SK-N-MC (cell line): ENCODE data around the gene CTBP2.
"Not testable (repeated sequence)": the region's sequence is repeated elsewhere in the genome, so short reads cannot be mapped to it uniquely, and the experiment has no call there.

Source experiments
- DNase-seq: peaks from one replicate; pipeline ENCODE4 v3.0.0-alpha.2; 2011; ENCODE audit warnings: low read depth, low spot score
- H3K27ac ChIP-seq: fragments of 200-600 bp; sonication (generic); 2 replicates; pipeline ENCODE4 v1.5.1; 2016; ENCODE audit warnings: mixed run types
- H3K36me3 ChIP-seq: fragments of 200-600 bp; sonication (generic); 2 replicates; pipeline ENCODE4 v1.6.1; 2017; ENCODE audit warnings: antibody characterized with exemption, low read length, mixed read lengths; ENCODE audit not compliant: insufficient read depth
- H3K4me3 ChIP-seq: fragments of 200-600 bp; sonication (generic); 2 replicates; pipeline ENCODE4 v1.5.1; 2016
- H3K9ac ChIP-seq: fragments of 200-600 bp; sonication (generic); 2 replicates; pipeline ENCODE4 v1.8.0; 2017; ENCODE audit warnings: mixed run types, mixed read lengths; ENCODE audit not compliant: insufficient read length
- H3K9me3 ChIP-seq: fragments of 200-600 bp; sonication (generic); 2 replicates; pipeline ENCODE4 v1.6.1; 2017; ENCODE audit warnings: low read depth, mild to moderate bottlenecking, antibody characterized with exemption, low read length, moderate library complexity, mixed read lengths
- EZH2 ChIP-seq: fragments of 200-600 bp; sonication (generic); IDR thresholded peaks from one replicate; pipeline ENCODE4 v1.6.1; 2017; ENCODE audit warnings: antibody characterized with exemption
- FOXP2 ChIP-seq: optimal IDR thresholded peaks from 2 replicates; pipeline ENCODE3; 2011; ENCODE audit warnings: mild to moderate bottlenecking, moderate library complexity; ENCODE audit not compliant: insufficient read depth; ENCODE audit errors: extremely low read length, control extremely low read depth
- POLR2AphosphoS5 ChIP-seq: IDR thresholded peaks from 2 replicates; pipeline ENCODE4 v1.6.1; 2012; ENCODE audit warnings: mild to moderate bottlenecking, low read depth, low read length, borderline replicate concordance

CTBP2 gene

GRCh38 chr10:125156739-125157480 is 3.5 kb downstream of the CTBP2 start:
- Histone ChIP-seq H3K4me3 (peak overlapping the region; percentile 79; the same call in 1 of the 2 replicates), H3K9me3 (no peaks in the 10 kb centered on the region), H3K27ac (no peak overlapping the region), H3K9ac (no peak overlapping the region), H3K36me3 (no peaks in the 10 kb centered on the region)
- no peak for DNase-seq
- TF ChIP-seq POLR2AphosphoS5 (no peak), EZH2 (no peak), FOXP2 (no peak)

- H3K4me3 ChIP-seq = no peak overlapping the region
- no peak overlapping the region for H3K27ac ChIP-seq
- TF ChIP-seq POLR2AphosphoS5 = no peak
- TF ChIP-seq FOXP2 = no peak
- TF ChIP-seq EZH2 = no peak
- H3K9me3 ChIP-seq = no peaks in the 10 kb centered on the region
- H3K36me3 ChIP-seq = no peaks in the 10 kb centered on the region
- DNase-seq = no peak
- H3K9ac ChIP-seq = no peak overlapping the region
Measured at GRCh38 chr10:125156196-125156595, 4.2 kb downstream of the CTBP2 start.

DNA sequence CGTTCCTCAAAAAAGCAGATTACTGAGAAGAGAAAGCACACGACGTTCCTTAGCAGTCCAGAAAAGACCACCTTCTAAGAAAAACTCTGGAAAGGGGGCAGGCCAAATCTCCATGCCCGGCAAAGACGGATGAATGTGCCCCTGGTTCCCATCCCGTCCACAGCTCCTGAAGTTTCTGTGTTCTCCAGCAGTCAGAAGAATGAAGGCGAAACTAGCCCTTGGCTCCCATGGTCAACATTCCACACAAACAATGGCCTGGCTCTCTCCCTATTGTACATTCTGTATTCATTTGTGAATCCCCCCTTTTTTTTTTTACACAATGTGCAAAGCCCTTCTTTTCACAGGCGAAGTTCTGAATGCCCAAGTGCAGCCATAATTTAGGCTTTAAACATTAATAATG is 5.3 kb downstream of the CTBP2 start:
- Histone ChIP-seq H3K4me3 (no peak overlapping the region), H3K9ac (no peak overlapping the region), H3K36me3 (no peaks in the 10 kb centered on the region), H3K27ac (no peak overlapping the region), H3K9me3 (no peaks in the 10 kb centered on the region)
- no peak for DNase-seq
- no peak for TF ChIP-seq FOXP2
- no peak for TF ChIP-seq EZH2
- no peak for TF ChIP-seq POLR2AphosphoS5

DNA sequence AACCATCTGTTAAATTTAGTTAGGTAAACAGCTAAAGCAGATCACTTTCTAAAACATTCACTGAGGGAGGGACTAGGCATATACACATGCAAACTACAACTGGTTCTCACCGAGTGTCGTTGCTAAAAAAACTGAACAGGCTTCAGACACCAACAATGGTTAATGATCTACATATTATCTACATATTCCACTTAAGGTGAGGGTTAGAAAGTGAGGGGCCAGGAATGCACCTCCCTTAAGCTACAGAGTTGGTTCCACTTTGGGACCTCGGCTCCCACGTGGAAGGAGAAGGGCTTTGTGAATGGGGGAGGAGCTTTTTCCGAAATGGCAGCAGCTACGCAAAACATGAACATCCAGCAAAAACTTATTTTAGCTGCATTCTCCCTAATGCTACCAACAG is 5.8 kb downstream of the CTBP2 start:
- Histone ChIP-seq H3K9ac (no peak overlapping the region), H3K36me3 (no peaks in the 10 kb centered on the region), H3K4me3 (no peak overlapping the region), H3K27ac (no peak overlapping the region), H3K9me3 (no peaks in the 10 kb centered on the region)
- DNase-seq = no peak
- TF ChIP-seq FOXP2 (no peak), POLR2AphosphoS5 (no peak), EZH2 (no peak)

DNA sequence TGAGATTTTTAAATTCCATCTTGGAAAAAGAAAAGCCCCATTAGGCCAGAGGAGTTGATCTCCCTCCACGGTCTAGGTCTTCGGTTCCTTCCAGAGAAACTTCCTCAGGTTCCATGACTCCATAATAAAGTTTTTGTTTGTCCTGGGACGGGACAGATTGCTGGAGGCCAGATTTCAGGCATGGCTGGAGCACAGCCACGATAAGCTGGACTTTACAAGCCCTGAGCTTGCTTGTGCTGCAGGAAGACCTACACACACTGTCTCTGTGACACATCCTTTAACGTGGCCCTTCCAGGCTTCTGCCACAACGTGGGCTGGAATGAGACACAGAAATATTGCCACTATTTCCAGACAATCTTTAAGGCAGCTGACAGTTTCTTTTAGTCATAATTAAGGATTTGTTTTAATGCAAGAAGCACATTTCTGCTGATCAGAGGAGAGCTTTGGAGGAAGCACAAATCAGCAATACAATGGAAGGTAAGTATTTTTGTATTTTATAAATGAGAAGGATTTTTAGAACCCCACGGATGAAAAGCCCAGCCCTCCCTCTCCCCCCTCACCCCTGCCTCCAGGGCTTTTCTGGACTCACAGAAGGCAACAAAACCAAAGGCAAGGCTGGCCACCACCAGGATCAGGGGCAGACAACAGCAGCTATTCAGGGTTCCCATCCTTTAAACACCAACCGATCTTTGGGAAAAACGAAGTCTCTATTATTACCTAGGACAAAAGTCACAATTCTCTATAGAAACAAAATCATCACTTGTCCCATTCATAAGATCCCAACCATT is 6.5 kb downstream of the CTBP2 start:
- no peak for TF ChIP-seq EZH2
- TF ChIP-seq FOXP2 = no peak
- no peak for TF ChIP-seq POLR2AphosphoS5
- H3K36me3 ChIP-seq = no peaks in the 10 kb centered on the region
- no peak overlapping the region for H3K27ac ChIP-seq

DNA sequence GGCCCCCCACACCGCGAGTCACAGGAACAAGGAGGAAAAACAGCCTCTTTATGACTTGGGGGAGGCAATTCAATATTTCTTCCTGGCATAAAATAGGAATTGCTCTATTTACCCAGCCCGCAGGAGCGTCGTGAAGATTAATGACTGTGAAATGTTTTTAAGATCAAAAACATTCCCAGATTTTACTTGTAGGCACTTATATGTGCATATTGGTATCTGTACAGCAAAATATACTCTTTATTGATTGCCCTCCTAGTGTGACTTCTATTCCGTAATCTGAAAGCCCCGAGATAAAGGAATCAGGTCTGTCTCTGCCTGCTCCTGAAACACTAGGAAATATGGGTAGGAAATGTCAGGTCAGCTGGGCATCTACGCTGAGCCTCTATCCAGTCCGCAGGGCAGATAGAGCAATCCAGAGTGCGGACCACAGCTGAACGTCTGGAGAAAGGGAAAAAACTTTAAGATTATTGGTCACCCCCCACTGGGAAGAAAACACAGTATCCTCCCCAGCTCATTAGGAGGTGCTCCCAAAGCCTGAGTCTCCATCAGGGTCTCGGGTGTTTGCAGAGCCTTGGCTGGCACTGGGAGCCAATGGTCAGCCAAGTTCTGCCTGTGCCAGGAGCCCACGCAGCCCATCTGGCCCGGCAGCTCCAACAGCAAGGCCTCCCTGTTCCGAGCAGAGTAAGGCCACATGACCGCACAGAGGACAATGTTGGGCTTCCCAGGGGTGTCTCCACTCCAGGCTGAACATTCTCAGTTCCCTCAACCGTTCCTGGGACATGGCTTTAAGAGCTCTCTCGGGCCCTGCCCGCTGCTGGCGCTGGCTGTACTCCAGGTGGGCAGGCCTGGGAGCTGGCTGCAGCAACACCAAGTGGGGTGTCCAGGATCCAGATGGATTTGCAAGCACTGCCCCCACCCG is 7.7 kb downstream of the CTBP2 start:
- no peak overlapping the region for H3K4me3 ChIP-seq
- TF ChIP-seq FOXP2 = no peak
- TF ChIP-seq EZH2 = no peak
- no peak for TF ChIP-seq POLR2AphosphoS5
- H3K36me3 ChIP-seq = no peaks in the 10 kb centered on the region
- H3K9ac ChIP-seq = no peak overlapping the region
- DNase-seq = no peak
- no peak overlapping the region for H3K27ac ChIP-seq
- H3K9me3 ChIP-seq = no peaks in the 10 kb centered on the region

More for the DNA sequence above, 6.5 kb downstream of the CTBP2 start:
- Histone ChIP-seq H3K9ac (no peak overlapping the region), H3K9me3 (no peaks in the 10 kb centered on the region), H3K4me3 (no peak overlapping the region)
- no peak for DNase-seq

GRCh38 chr10:125151553-125152449 is 8.6 kb downstream of the CTBP2 start:
- Histone ChIP-seq H3K4me3 (no peak overlapping the region), H3K36me3 (no peaks in the 10 kb centered on the region), H3K27ac (no peak overlapping the region), H3K9ac (no peak overlapping the region), H3K9me3 (no peaks in the 10 kb centered on the region)
- TF ChIP-seq EZH2 (no peak), FOXP2 (no peak), POLR2AphosphoS5 (no peak)
- DNase-seq = no peak

- no peak for DNase-seq
- no peak overlapping the region for H3K9ac ChIP-seq
- H3K9me3 ChIP-seq = no peaks in the 10 kb centered on the region
- no peak overlapping the region for H3K4me3 ChIP-seq
- no peak overlapping the region for H3K27ac ChIP-seq
- no peak for TF ChIP-seq POLR2AphosphoS5
- no peak for TF ChIP-seq EZH2
- TF ChIP-seq FOXP2 = no peak
- H3K36me3 ChIP-seq = no peaks in the 10 kb centered on the region
Measured at GRCh38 chr10:125151170-125151552, 9.2 kb downstream of the CTBP2 start.

GRCh38 chr10:125150376-125151083 is 9.8 kb downstream of the CTBP2 start:
- DNase-seq, H3K4me3 ChIP-seq, H3K27ac ChIP-seq: not testable (repeated sequence)

More at GRCh38 chr10:125150376-125151083, 9.8 kb downstream of the CTBP2 start:
- H3K9me3 ChIP-seq, H3K36me3 ChIP-seq, H3K9ac ChIP-seq: not testable (repeated sequence)
